Astrocyte (in vitro differentiated cells and primary cell): Measurements from ENCODE around the gene UBAC2. TPM values are rescaled to one million over a fixed set of nuclear protein-coding genes. Genes with fewer than 3 reads are reported as not detected.

Experiments used
- DNase-seq: peaks from one replicate; pipeline ENCODE4 v3.0.0-alpha.2; 2010; ENCODE audit warnings: low read depth
- FAIRE-seq: peaks from 2 replicates; lab custom pipeline; 2011; peaks lifted over from hg19 to GRCh38; lab: Jason Lieb, UNC
- H2AFZ ChIP-seq: 2 replicates; pipeline ENCODE4 v1.6.0; 2012; ENCODE audit warnings: low read depth, low read length, inconsistent platforms
- H3K27ac ChIP-seq: 2 replicates; pipeline ENCODE4 v1.5.1; 2011; ENCODE audit warnings: low read depth, low read length, inconsistent platforms
- H3K27me3 ChIP-seq: 2 replicates; pipeline ENCODE4 v1.6.0; 2011; ENCODE audit warnings: low read length, inconsistent platforms; ENCODE audit not compliant: insufficient read depth
- H3K36me3 ChIP-seq: 2 replicates; pipeline ENCODE4 v1.5.1; 2011; ENCODE audit warnings: low read length, inconsistent platforms; ENCODE audit not compliant: insufficient read depth
- H3K4me1 ChIP-seq: 2 replicates; pipeline ENCODE4 v1.5.1; 2011; ENCODE audit warnings: low read length, inconsistent platforms; ENCODE audit not compliant: insufficient read depth
- H3K4me2 ChIP-seq: 2 replicates; pipeline ENCODE4 v1.6.0; 2012; ENCODE audit warnings: low read length, inconsistent platforms
- H3K4me3 ChIP-seq: 2 replicates; pipeline ENCODE4 v1.5.1; 2011; ENCODE audit warnings: low read depth, mild to moderate bottlenecking, low read length, inconsistent platforms; ENCODE audit not compliant: insufficient read depth
- H3K79me2 ChIP-seq: 2 replicates; pipeline ENCODE4 v1.6.0; 2012; ENCODE audit warnings: mild to moderate bottlenecking, low read length, inconsistent platforms; ENCODE audit not compliant: insufficient read depth
- H3K9ac ChIP-seq: 2 replicates; pipeline ENCODE4 v1.6.0; 2012; ENCODE audit warnings: mild to moderate bottlenecking, low read length, inconsistent platforms
- H3K9me3 ChIP-seq: 2 replicates; pipeline ENCODE4 v1.5.1; 2012; ENCODE audit warnings: low read depth, mild to moderate bottlenecking, low read length, inconsistent platforms; ENCODE audit not compliant: insufficient read depth
- H4K20me1 ChIP-seq: 2 replicates; pipeline ENCODE4 v1.6.0; 2012; ENCODE audit warnings: low read length, inconsistent platforms; ENCODE audit not compliant: insufficient read depth
- H3K27ac Mint-ChIP-seq: one replicate; pipeline ENCODE4 v1.8.0; 2021; ENCODE audit warnings: mild to moderate bottlenecking, mixed read lengths; ENCODE audit not compliant: unreplicated experiment
- H3K27me3 Mint-ChIP-seq: one replicate; pipeline ENCODE4 v1.8.0; 2021; ENCODE audit warnings: low read depth, mixed read lengths; ENCODE audit not compliant: unreplicated experiment
- H3K36me3 Mint-ChIP-seq: one replicate; pipeline ENCODE4 v1.8.0; 2021; ENCODE audit warnings: low read depth, mixed read lengths; ENCODE audit not compliant: unreplicated experiment
- H3K4me1 Mint-ChIP-seq: one replicate; pipeline ENCODE4 v1.8.0; 2021; ENCODE audit warnings: low read depth, mixed read lengths; ENCODE audit not compliant: unreplicated experiment
- H3K4me3 Mint-ChIP-seq: one replicate; pipeline ENCODE4 v1.8.0; 2021; ENCODE audit warnings: mild to moderate bottlenecking, moderate library complexity, mixed read lengths; ENCODE audit not compliant: unreplicated experiment
- H3K9me3 Mint-ChIP-seq: one replicate; pipeline ENCODE4 v1.8.0; 2021; ENCODE audit warnings: mild to moderate bottlenecking, mixed read lengths; ENCODE audit not compliant: unreplicated experiment
- EZH2 ChIP-seq: IDR thresholded peaks from 2 replicates; pipeline ENCODE4 v1.6.1; 2012; ENCODE audit warnings: mild to moderate bottlenecking, low read length, inconsistent platforms; ENCODE audit not compliant: insufficient read depth
- total RNA-seq: library from RNA; stranded (reverse); gene quantifications from 2 replicates; pipeline ENCODE4 v1.2.1, GENCODE V29; 2021
- TF ChIP-seq, protein P1 (sequence below): IDR thresholded peaks from 2 replicates; pipeline ENCODE4 v1.5.1; 2011; ENCODE audit warnings: low read depth, mild to moderate bottlenecking, inconsistent platforms, low read length, moderate library complexity; ENCODE audit not compliant: insufficient read depth

UBAC2 gene
- total RNA-seq, 1 donor from 2014 or later: 61.0 TPM

DNA sequence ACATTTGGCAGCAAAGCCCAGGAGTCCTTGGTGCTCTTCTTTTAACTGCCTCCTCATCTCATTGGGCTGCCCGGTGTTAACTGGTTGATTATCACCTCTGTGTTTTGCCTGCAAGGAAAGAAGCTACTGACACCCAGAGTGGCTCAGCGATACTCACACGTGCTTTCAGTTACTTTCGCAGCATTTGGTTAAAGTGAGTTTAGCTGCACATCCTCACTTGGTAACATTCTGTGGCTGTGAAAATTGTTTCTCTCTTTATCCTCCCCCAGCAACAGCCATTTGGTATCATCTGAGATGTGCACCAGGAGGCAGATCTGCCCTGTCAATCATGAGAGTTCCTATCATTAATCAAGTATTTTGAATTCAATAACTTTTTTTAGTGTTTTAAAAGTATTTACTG is 151.1 kb downstream of the UBAC2 start:
- no peak overlapping the region for H3K27ac ChIP-seq
- H2AFZ ChIP-seq: no peak overlapping the region
- H3K4me3 ChIP-seq: no peak overlapping the region
- Mint-ChIP-seq H3K27me3 (no peaks in the 10 kb centered on the region), H3K9me3 (no peaks in the 10 kb centered on the region), H3K27ac (no peak overlapping the region), H3K4me3 (no peak overlapping the region), H3K4me1 (peaks cover 29% of the 10 kb centered on the region), H3K36me3 (peaks cover 29% of the 10 kb centered on the region)
- peaks cover 32% of the 10 kb centered on the region for H4K20me1 ChIP-seq
- H3K4me2 ChIP-seq: no peak overlapping the region
- H3K27me3 ChIP-seq: no peaks in the 10 kb centered on the region
- peaks cover 21% of the 10 kb centered on the region for H3K4me1 ChIP-seq
- H3K9ac ChIP-seq: no peak overlapping the region
- no peak for TF ChIP-seq EZH2
- TF ChIP-seq, protein P1, sequence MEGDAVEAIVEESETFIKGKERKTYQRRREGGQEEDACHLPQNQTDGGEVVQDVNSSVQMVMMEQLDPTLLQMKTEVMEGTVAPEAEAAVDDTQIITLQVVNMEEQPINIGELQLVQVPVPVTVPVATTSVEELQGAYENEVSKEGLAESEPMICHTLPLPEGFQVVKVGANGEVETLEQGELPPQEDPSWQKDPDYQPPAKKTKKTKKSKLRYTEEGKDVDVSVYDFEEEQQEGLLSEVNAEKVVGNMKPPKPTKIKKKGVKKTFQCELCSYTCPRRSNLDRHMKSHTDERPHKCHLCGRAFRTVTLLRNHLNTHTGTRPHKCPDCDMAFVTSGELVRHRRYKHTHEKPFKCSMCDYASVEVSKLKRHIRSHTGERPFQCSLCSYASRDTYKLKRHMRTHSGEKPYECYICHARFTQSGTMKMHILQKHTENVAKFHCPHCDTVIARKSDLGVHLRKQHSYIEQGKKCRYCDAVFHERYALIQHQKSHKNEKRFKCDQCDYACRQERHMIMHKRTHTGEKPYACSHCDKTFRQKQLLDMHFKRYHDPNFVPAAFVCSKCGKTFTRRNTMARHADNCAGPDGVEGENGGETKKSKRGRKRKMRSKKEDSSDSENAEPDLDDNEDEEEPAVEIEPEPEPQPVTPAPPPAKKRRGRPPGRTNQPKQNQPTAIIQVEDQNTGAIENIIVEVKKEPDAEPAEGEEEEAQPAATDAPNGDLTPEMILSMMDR: no peak
- no peak for FAIRE-seq
- DNase-seq: no peak
- H3K9me3 ChIP-seq: no peaks in the 10 kb centered on the region
- no peaks in the 10 kb centered on the region for H3K79me2 ChIP-seq
- H3K36me3 ChIP-seq: no peaks in the 10 kb centered on the region

DNA sequence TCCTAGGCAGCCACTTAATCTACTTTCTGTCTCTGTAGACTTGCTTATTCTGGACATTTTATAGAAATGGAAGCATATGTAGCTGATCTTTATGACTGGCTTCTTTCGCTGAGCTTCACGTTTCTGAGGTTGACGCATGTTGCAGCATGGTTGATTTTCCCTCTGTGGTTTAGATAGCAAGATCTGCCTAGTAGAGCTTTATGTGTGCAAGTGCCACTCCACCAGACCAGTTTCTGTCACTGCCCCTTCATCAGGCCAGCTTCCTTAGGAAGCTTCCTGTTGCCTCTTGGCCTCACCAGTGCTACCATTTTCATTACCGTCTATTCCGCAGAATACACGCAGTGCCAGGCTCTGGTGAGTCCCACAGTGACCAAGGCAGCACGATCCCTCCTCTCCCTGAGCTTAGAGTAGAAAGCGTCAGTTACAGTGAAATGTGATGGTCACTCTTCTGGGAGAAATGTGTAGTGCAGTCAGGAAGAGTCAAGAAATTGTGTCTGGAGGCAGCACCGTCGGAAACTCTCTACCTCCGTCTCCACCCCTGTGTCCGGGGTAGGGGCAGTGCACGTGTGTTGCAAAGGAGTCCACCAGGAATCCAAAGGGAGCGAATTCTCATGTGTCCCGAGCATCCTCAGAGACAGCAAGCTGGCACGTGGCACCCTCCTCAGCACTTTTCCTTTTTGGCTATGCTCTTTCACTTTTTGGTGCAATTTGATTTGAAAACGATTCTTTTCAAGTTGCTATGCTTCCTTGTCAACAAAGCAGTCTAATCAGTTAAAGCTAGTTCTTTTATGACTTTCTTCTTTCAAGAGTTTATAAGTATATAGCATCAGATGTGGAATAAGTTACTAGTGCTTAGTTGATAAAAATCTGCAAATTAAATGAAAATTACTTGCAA is 151.9 kb downstream of the UBAC2 start:
- FAIRE-seq (no peak), DNase-seq (no peak)
- H3K27me3 ChIP-seq: no peaks in the 10 kb centered on the region
- H3K9ac ChIP-seq: no peak overlapping the region
- peaks cover 37% of the 10 kb centered on the region for H3K4me1 Mint-ChIP-seq
- peaks cover 35% of the 10 kb centered on the region for H4K20me1 ChIP-seq
- TF ChIP-seq, protein P1: no peak
- TF ChIP-seq EZH2: no peak
- no peak overlapping the region for H2AFZ ChIP-seq
- no peaks in the 10 kb centered on the region for H3K9me3 ChIP-seq
- H3K4me2 ChIP-seq: no peak overlapping the region
- H3K4me3 ChIP-seq: no peak overlapping the region
- peaks cover 29% of the 10 kb centered on the region for H3K4me1 ChIP-seq
- H3K27ac ChIP-seq: no peak overlapping the region
- peaks cover 24% of the 10 kb centered on the region for H3K36me3 Mint-ChIP-seq
- no peaks in the 10 kb centered on the region for H3K9me3 Mint-ChIP-seq
- no peaks in the 10 kb centered on the region for H3K27me3 Mint-ChIP-seq
- H3K36me3 ChIP-seq: no peaks in the 10 kb centered on the region
- peak overlapping the region; percentile 0 for H3K27ac Mint-ChIP-seq
- H3K79me2 ChIP-seq: no peaks in the 10 kb centered on the region
- no peak overlapping the region for H3K4me3 Mint-ChIP-seq

DNA sequence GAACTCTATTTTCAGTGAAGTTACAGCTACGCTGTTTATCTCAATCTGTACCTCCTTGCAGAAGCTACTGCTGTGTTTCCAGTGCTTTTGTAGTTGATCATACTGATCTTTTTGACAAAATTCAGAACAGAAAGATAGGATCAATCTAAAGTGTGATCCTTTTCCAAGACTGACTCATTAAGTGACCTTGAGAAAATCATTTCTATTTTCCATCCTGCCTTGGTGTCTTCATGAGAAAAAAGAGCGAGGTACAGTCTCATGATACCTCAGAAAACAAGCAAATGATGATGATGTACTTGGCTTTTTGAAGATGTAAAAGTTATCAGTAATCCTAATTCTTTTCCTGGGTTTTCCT is 152.6 kb downstream of the UBAC2 start:
- Histone ChIP-seq H3K36me3 (no peaks in the 10 kb centered on the region), H3K27me3 (no peaks in the 10 kb centered on the region), H3K27ac (no peak overlapping the region), H3K4me2 (peak overlapping the region; percentile 46), H3K9ac (peak overlapping the region; percentile 1), H2AFZ (no peak overlapping the region), H3K9me3 (no peaks in the 10 kb centered on the region), H4K20me1 (peaks cover 39% of the 10 kb centered on the region), H3K4me1 (peaks cover 34% of the 10 kb centered on the region), H3K79me2 (no peaks in the 10 kb centered on the region), H3K4me3 (no peak overlapping the region)
- H3K27me3 Mint-ChIP-seq: no peaks in the 10 kb centered on the region
- FAIRE-seq: no peak
- no peak overlapping the region for H3K27ac Mint-ChIP-seq
- TF ChIP-seq, protein P1: no peak
- no peak for TF ChIP-seq EZH2
- H3K4me3 Mint-ChIP-seq: no peak overlapping the region
- no peaks in the 10 kb centered on the region for H3K9me3 Mint-ChIP-seq
- peaks cover 41% of the 10 kb centered on the region for H3K4me1 Mint-ChIP-seq
- H3K36me3 Mint-ChIP-seq: peaks cover 23% of the 10 kb centered on the region
- DNase-seq: no peak
